HCT116 (cell line): ENCODE measurements around the gene SCN3B.

Experiments
- EZH2 ChIP-seq: fragments of 200-600 bp; sonication (generic); IDR thresholded peaks from 2 replicates; pipeline ENCODE4 v1.6.1; 2017; ENCODE audit warnings: antibody characterized with exemption, mixed run types
- EZH2phosphoT487 ChIP-seq: fragments of 200-600 bp; IDR thresholded peaks from 2 replicates; pipeline ENCODE4 v1.6.1; 2018; ENCODE audit warnings: antibody characterized with exemption, borderline replicate concordance
- SRF ChIP-seq: IDR thresholded peaks from 2 replicates; pipeline ENCODE4 v1.6.1; 2012; ENCODE audit warnings: low read depth
- ZFX ChIP-seq: fragments of 450-650 bp; IDR thresholded peaks from 2 replicates; pipeline ENCODE4 v1.6.1; 2017

- no peak for TF ChIP-seq EZH2phosphoT487
- no peak for TF ChIP-seq SRF
- no peak for TF ChIP-seq EZH2
- TF ChIP-seq ZFX, result no peak
Observed at GRCh38 chr11:123653483-123653826, 969 bp downstream of the SCN3B start.
